Measurements from ENCODE around the gene AICDA.

DNA sequence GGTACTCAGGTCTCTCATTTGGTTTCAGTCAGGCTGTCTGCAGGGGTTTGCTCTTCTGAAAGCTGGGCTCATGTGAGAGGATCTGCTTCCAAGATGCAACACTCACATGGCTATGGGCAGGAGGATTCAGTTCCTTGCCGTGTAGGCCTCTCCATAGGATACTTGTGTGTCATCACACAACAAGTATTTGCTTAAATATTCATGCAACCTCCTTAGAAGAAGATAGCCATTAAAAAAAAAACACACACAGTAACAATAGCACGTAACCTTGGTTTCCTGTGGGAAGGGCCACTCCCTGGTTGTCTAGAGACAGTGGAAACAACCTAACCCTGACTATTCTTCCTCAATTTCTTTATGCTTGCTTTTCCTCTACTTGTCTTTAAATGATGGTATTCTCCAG, 40.2 kb downstream of the AICDA start:
- TF ChIP-seq, protein P1, sequence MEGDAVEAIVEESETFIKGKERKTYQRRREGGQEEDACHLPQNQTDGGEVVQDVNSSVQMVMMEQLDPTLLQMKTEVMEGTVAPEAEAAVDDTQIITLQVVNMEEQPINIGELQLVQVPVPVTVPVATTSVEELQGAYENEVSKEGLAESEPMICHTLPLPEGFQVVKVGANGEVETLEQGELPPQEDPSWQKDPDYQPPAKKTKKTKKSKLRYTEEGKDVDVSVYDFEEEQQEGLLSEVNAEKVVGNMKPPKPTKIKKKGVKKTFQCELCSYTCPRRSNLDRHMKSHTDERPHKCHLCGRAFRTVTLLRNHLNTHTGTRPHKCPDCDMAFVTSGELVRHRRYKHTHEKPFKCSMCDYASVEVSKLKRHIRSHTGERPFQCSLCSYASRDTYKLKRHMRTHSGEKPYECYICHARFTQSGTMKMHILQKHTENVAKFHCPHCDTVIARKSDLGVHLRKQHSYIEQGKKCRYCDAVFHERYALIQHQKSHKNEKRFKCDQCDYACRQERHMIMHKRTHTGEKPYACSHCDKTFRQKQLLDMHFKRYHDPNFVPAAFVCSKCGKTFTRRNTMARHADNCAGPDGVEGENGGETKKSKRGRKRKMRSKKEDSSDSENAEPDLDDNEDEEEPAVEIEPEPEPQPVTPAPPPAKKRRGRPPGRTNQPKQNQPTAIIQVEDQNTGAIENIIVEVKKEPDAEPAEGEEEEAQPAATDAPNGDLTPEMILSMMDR (IDR thresholded peaks at IDR 0.05): no peak
- no peak for TF ChIP-seq POLR2AphosphoS5 (IDR thresholded peaks at IDR 0.05)
